Measurements from ENCODE around the gene SBNO2.
A peak's percentile ranks its signal among the peaks of the same experiment; 100 is the strongest.
"Not testable (repeated sequence)": the region's sequence is repeated elsewhere in the genome, so short reads cannot be mapped to it uniquely, and the experiment has no call there.

SBNO2 gene

GRCh38 chr19:1206150-1206863 is 32.2 kb upstream of the SBNO2 start:
- DNase-seq (ENCODE audit: low read depth, low spot score), result no peak

GRCh38 chr19:1205114-1206099 is 31.3 kb upstream of the SBNO2 start, which contains the start of gene STK11:
Gene STK11 (plus strand): TSS chr19:1205778. CDS start chr19:1206914, 1,136 bp downstream.
- peak; percentile 90 for DNase-seq (ENCODE audit: low read depth, low spot score)

GRCh38 chr19:1200614-1201013 is 26.5 kb upstream of the SBNO2 start:
- not testable (repeated sequence) for DNase-seq (ENCODE audit: low read depth, low spot score)

GRCh38 chr19:1199531-1199930 is 25.5 kb upstream of the SBNO2 start:
- DNase-seq (ENCODE audit: low read depth, low spot score), result no peak

GRCh38 chr19:1189419-1189818 is 15.4 kb upstream of the SBNO2 start:
- no peak for DNase-seq (ENCODE audit: low read depth, low spot score)

- DNase-seq (ENCODE audit: low read depth, low spot score), result no peak
Observed at GRCh38 chr19:1183543-1184172, 9.6 kb upstream of the SBNO2 start.

GRCh38 chr19:1182727-1183126 is 8.7 kb upstream of the SBNO2 start:
- DNase-seq (ENCODE audit: low read depth, low spot score), result no peak

- no peak for DNase-seq (ENCODE audit: low read depth, low spot score)
Observed at GRCh38 chr19:1182068-1182467, 8.0 kb upstream of the SBNO2 start.

- no peak for DNase-seq (ENCODE audit: low read depth, low spot score)
Observed at GRCh38 chr19:1181606-1182005, 7.5 kb upstream of the SBNO2 start.

- peak; percentile 72 for DNase-seq (ENCODE audit: low read depth, low spot score)
Observed at GRCh38 chr19:1177322-1178114, 3.5 kb upstream of the SBNO2 start.

GRCh38 chr19:1173159-1173844 is 766 bp downstream of the SBNO2 start:
- no peak for DNase-seq (ENCODE audit: low read depth, low spot score)

- DNase-seq (ENCODE audit: low read depth, low spot score), result no peak
Observed at GRCh38 chr19:1172353-1173158, 1.5 kb downstream of the SBNO2 start.

- DNase-seq (ENCODE audit: low read depth, low spot score), result no peak
Observed at GRCh38 chr19:1171755-1172352, 2.2 kb downstream of the SBNO2 start.

- no peak for DNase-seq (ENCODE audit: low read depth, low spot score)
Observed at GRCh38 chr19:1170938-1171754, 2.9 kb downstream of the SBNO2 start.

- DNase-seq (ENCODE audit: low read depth, low spot score), result no peak
Observed at GRCh38 chr19:1169921-1170885, 3.9 kb downstream of the SBNO2 start.

- DNase-seq (ENCODE audit: low read depth, low spot score), result no peak
Observed at GRCh38 chr19:1169411-1169791, 4.7 kb downstream of the SBNO2 start.
